ENCODE data around the gene NOP14.

DNA sequence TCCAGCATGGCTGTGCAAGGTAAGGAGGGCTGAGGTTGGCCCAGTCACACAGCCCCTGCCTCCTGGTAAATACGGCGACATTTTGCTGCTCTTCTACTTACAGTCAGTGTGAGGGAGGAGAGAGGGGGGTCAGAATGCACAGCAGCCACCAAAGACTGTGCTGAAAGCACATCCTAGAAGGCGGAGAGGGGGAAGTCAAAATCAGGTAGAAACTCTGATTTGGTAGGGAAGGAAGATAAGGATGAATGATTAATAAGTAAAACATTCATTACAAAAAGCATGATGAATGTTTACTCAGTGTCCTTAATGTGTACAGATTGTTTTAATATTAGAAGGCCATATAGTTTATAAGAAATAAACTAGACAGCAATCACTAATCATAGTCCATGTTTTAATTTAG lies 62.0 kb downstream of the NOP14 start:
- TF ChIP-seq, protein P1, sequence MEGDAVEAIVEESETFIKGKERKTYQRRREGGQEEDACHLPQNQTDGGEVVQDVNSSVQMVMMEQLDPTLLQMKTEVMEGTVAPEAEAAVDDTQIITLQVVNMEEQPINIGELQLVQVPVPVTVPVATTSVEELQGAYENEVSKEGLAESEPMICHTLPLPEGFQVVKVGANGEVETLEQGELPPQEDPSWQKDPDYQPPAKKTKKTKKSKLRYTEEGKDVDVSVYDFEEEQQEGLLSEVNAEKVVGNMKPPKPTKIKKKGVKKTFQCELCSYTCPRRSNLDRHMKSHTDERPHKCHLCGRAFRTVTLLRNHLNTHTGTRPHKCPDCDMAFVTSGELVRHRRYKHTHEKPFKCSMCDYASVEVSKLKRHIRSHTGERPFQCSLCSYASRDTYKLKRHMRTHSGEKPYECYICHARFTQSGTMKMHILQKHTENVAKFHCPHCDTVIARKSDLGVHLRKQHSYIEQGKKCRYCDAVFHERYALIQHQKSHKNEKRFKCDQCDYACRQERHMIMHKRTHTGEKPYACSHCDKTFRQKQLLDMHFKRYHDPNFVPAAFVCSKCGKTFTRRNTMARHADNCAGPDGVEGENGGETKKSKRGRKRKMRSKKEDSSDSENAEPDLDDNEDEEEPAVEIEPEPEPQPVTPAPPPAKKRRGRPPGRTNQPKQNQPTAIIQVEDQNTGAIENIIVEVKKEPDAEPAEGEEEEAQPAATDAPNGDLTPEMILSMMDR (IDR thresholded peaks at IDR 0.05): no peak
- no peak for TF ChIP-seq JUN (IDR thresholded peaks at IDR 0.05)
- TF ChIP-seq, protein P2, sequence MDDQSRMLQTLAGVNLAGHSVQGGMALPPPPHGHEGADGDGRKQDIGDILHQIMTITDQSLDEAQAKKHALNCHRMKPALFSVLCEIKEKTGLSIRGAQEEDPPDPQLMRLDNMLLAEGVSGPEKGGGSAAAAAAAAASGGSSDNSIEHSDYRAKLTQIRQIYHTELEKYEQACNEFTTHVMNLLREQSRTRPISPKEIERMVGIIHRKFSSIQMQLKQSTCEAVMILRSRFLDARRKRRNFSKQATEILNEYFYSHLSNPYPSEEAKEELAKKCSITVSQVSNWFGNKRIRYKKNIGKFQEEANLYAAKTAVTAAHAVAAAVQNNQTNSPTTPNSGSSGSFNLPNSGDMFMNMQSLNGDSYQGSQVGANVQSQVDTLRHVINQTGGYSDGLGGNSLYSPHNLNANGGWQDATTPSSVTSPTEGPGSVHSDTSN (IDR thresholded peaks at IDR 0.05): no peak
- TF ChIP-seq ZFP36 (IDR thresholded peaks at IDR 0.05; ENCODE audit: borderline replicate concordance, partially characterized antibody): no peak
- no peak for TF ChIP-seq TP53 (CRISPR knock-in tag; IDR thresholded peaks at IDR 0.05)

All from A549 (cell line).